Chondrocyte (in vitro differentiated cells): ENCODE measurements around the gene POLR3GL. TPM values are rescaled to one million over a fixed set of nuclear protein-coding genes. Genes with fewer than 3 reads are reported as not detected.

ENCODE experiments used
- DNase-seq: peaks from one replicate; pipeline ENCODE4 v3.0.0; 2021; ENCODE audit warnings: mixed read lengths, low spot score
- H3K27ac Mint-ChIP-seq: one replicate; pipeline ENCODE4 v1.8.0; 2021; ENCODE audit warnings: mild to moderate bottlenecking, moderate library complexity, mixed read lengths; ENCODE audit not compliant: unreplicated experiment
- H3K27me3 Mint-ChIP-seq: 2 replicates; pipeline ENCODE4 v1.8.0; 2021; ENCODE audit warnings: low read depth, mixed read lengths
- H3K36me3 Mint-ChIP-seq: 2 replicates; pipeline ENCODE4 v1.8.0; 2021; ENCODE audit warnings: low read depth, mixed read lengths
- H3K4me1 Mint-ChIP-seq: 2 replicates; pipeline ENCODE4 v1.8.0; 2021; ENCODE audit warnings: low read depth, mild to moderate bottlenecking, mixed read lengths
- H3K4me3 Mint-ChIP-seq: one replicate; pipeline ENCODE4 v1.8.0; 2021; ENCODE audit warnings: mild to moderate bottlenecking, moderate library complexity, mixed read lengths; ENCODE audit not compliant: unreplicated experiment
- H3K9me3 Mint-ChIP-seq: 2 replicates; pipeline ENCODE4 v1.8.0; 2021; ENCODE audit warnings: low read depth, mixed read lengths
- CTCF ChIP-seq: fragments of 200-600 bp; sonication (generic); IDR thresholded peaks from 2 replicates; pipeline ENCODE4 v1.5.0; 2021; ENCODE audit warnings: antibody characterized with exemption, mild to moderate bottlenecking, moderate library complexity
- long read RNA-seq: library from polyadenylated mRNA; stranded (forward); transcript quantifications from one replicate; pipeline ENCODE4 v2.0.0, GENCODE V29; 2021
- total RNA-seq: library from RNA; stranded (reverse); gene quantifications from 3 replicates; pipeline ENCODE4 v1.2.1, GENCODE V29; 2021

The POLR3GL gene
- total RNA-seq = 13.3 to 20.7 TPM (median 13.9 TPM) in 3 replicates
- long read RNA-seq, transcript POLR3GL-202 (8 exons, 1,165 nt) = major isoform, 25 of 33 reads
- long read RNA-seq, partial matches to known transcripts = 1 of 33 reads
- long read RNA-seq, other reads (novel, unspliced or antisense) = 7 of 33 reads

- Mint-ChIP-seq H3K9me3 (peaks cover 3% of the 10 kb centered on the region), H3K4me1 (peaks cover 52% of the 10 kb centered on the region), H3K36me3 (peaks cover 2% of the 10 kb centered on the region), H3K4me3 (peak within 1 kb of the TSS; percentile 88), H3K27me3 (no peaks in the 10 kb centered on the region), H3K27ac (peak within 1 kb of the TSS; percentile 97)
- peak; percentile 95 for DNase-seq
- TF ChIP-seq CTCF = peak; percentile 24
Measured at GRCh38 chr1:145964328-145965118, at the start of gene POLR3GL, which contains the start of gene ANKRD34A. POLR3GL (plus strand) TSS chr1:145964690; CDS start chr1:145974866, 10,176 bp downstream. ANKRD34A (minus strand) TSS chr1:145964575; CDS start chr1:145961759, 2,816 bp downstream.

GRCh38 chr1:145916745-145917144 lies 47.7 kb upstream of the POLR3GL start:
- no peak for TF ChIP-seq CTCF
- Mint-ChIP-seq H3K36me3 (peaks cover 10% of the 10 kb centered on the region), H3K9me3 (no peaks in the 10 kb centered on the region), H3K4me1 (peaks cover 37% of the 10 kb centered on the region), H3K4me3 (peak overlapping the region; percentile 35), H3K27me3 (no peaks in the 10 kb centered on the region), H3K27ac (no peak overlapping the region)
- DNase-seq = no peak

GRCh38 chr1:145917595-145917994 lies 46.9 kb upstream of the POLR3GL start:
- TF ChIP-seq CTCF = no peak
- H3K27ac Mint-ChIP-seq = peak overlapping the region; percentile 97
- H3K4me1 Mint-ChIP-seq = peaks cover 37% of the 10 kb centered on the region
- peaks cover 10% of the 10 kb centered on the region for H3K36me3 Mint-ChIP-seq
- no peaks in the 10 kb centered on the region for H3K9me3 Mint-ChIP-seq
- no peak for DNase-seq
- H3K4me3 Mint-ChIP-seq = peak overlapping the region; percentile 89
- H3K27me3 Mint-ChIP-seq = no peaks in the 10 kb centered on the region

- H3K27ac Mint-ChIP-seq = peak within 1 kb of the TSS; percentile 97
- no peak for DNase-seq
- no peaks in the 10 kb centered on the region for H3K27me3 Mint-ChIP-seq
- H3K9me3 Mint-ChIP-seq = no peaks in the 10 kb centered on the region
- H3K36me3 Mint-ChIP-seq = peaks cover 8% of the 10 kb centered on the region
- TF ChIP-seq CTCF = no peak
- peak within 1 kb of the TSS; percentile 89 for H3K4me3 Mint-ChIP-seq
- peaks cover 37% of the 10 kb centered on the region for H3K4me1 Mint-ChIP-seq
Measured at GRCh38 chr1:145918144-145918991, 46.1 kb upstream of the POLR3GL start, which contains the start of gene PEX11B. PEX11B (minus strand) TSS chr1:145918717; CDS start chr1:145918688, 29 bp downstream.
